Measurements from ENCODE around the gene TMTC2. TPM values are rescaled to one million over a fixed set of nuclear protein-coding genes. Genes with fewer than 3 reads are reported as not detected.

The TMTC2 gene
- total and polyA plus RNA-seq, 2 donors (not counting 3 experiments of a cell fraction or from before 2014, with no cell fraction given), result 4.1 to 7.8 TPM

DNA sequence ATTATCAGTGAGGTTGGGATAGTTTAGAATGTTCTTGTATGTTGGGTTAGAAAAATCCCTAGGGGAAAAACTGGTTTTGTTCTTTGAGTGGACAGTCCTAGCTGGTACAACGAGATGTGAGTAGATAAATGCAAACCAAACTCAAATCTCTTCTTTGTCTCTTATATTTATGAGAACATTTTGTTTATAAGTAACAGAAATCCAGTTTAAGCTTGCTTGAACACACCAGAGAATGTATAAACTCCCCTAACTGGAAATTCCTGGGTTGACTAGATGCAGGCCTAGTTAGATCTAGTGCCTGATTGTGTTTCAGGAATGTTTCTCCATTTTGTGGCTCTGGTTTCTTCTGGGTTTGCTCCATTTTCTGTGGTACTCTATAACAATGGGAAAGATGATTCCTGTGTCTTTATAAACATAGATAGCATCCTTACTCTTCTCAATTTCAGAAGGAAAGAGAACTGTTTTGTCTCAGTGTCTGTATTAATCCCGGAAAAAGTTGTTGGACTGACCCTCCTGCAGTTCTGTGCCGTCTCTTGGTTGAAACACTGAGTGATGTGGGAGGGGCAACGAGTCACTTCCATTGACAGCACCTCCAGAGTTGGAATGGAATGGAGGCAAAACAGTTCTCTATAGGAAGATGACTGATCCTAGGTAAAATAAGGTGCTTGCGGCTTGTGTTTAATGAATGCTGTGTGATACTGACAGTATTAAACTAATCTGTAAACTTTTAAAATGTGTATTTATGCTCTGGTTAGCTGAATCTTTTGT, 244.8 kb downstream of the TMTC2 start:
- H3K79me2 ChIP-seq (ENCODE audit: control insufficient read depth, insufficient read depth, low read length), result no peaks in the 10 kb centered on the region
- H2AFZ ChIP-seq (ENCODE audit: low read depth, low read length), result peak overlapping the region; percentile 29
- H3K27ac ChIP-seq (ENCODE audit: insufficient read depth, low read depth, low read length), result no peak overlapping the region
- ChIA-PET CTCF (no interaction called here), POLR2A (no interaction called here)
- H3K36me3 ChIP-seq (ENCODE audit: control insufficient read depth in 2 of 2, extremely low read depth in 1 of 2, insufficient read depth in 2 of 2, low read length in 2 of 2), result no peaks in the 10 kb centered on the region
- no peaks in the 10 kb centered on the region for H3K4me1 ChIP-seq (ENCODE audit: control insufficient read depth, extremely low read depth, insufficient read depth, low read length)
- intact Hi-C loops (cut with micrococcal nuclease) (no loop called here), dilution Hi-C loops (cut with MboI; ENCODE audit: extremely low pct_ligation_motif_present, low sequenced_read_pairs) (no loop called here)
- no peak for TF ChIP-seq MYC (IDR thresholded peaks at IDR 0.05; ENCODE audit: low read depth, low read length)
- TF ChIP-seq FOS (IDR thresholded peaks at IDR 0.05; ENCODE audit: borderline replicate concordance, insufficient read depth, low read length), result no peak
- TF ChIP-seq GATA2 (IDR thresholded peaks at IDR 0.05; ENCODE audit: insufficient read depth, insufficient read length, low read depth, low read length), result no peak
- TF ChIP-seq, protein P1, sequence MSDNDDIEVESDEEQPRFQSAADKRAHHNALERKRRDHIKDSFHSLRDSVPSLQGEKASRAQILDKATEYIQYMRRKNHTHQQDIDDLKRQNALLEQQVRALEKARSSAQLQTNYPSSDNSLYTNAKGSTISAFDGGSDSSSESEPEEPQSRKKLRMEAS (IDR thresholded peaks at IDR 0.05; ENCODE audit: insufficient read depth, insufficient read length), result no peak
- TF ChIP-seq, protein P2, sequence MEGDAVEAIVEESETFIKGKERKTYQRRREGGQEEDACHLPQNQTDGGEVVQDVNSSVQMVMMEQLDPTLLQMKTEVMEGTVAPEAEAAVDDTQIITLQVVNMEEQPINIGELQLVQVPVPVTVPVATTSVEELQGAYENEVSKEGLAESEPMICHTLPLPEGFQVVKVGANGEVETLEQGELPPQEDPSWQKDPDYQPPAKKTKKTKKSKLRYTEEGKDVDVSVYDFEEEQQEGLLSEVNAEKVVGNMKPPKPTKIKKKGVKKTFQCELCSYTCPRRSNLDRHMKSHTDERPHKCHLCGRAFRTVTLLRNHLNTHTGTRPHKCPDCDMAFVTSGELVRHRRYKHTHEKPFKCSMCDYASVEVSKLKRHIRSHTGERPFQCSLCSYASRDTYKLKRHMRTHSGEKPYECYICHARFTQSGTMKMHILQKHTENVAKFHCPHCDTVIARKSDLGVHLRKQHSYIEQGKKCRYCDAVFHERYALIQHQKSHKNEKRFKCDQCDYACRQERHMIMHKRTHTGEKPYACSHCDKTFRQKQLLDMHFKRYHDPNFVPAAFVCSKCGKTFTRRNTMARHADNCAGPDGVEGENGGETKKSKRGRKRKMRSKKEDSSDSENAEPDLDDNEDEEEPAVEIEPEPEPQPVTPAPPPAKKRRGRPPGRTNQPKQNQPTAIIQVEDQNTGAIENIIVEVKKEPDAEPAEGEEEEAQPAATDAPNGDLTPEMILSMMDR (IDR thresholded peaks at IDR 0.05; ENCODE audit: extremely low read depth in 1 of 2, insufficient read depth in 1 of 2, low read depth in 1 of 2, low read length in 2 of 2), result no peak
- TF ChIP-seq JUN (IDR thresholded peaks at IDR 0.05; ENCODE audit: borderline replicate concordance, insufficient read depth, insufficient read length, low read depth), result no peak
- no peak for TF ChIP-seq POLR2AphosphoS5 (IDR thresholded peaks at IDR 0.05; ENCODE audit: insufficient read depth, low read depth, low read length)
- no peak for TF ChIP-seq EZH2 (IDR thresholded peaks at IDR 0.05; ENCODE audit: borderline replicate concordance, low read depth, low read length, severe bottlenecking)
- TF ChIP-seq POLR2A (IDR thresholded peaks at IDR 0.05; ENCODE audit: low read depth, low read length), result no peak
- no peaks in the 10 kb centered on the region for H3K27me3 ChIP-seq (ENCODE audit: control insufficient read depth in 2 of 2, insufficient read depth in 2 of 2, low read length in 2 of 2)
- H3K9ac ChIP-seq (replicated peaks; ENCODE audit: extremely low read depth, insufficient read depth, low read length), result no peak overlapping the region
- no TSS peak for BruUV-seq (replicated peaks)
- no peaks in the 10 kb centered on the region for H3K9me3 ChIP-seq (replicated peaks; ENCODE audit: control insufficient read depth, insufficient read depth, low read length)
- H3K4me2 ChIP-seq (ENCODE audit: insufficient read depth, low read length), result no peak overlapping the region
- peak; percentile 15 for FAIRE-seq
- no peaks in the 10 kb centered on the region for H3K9me1 ChIP-seq (replicated peaks; ENCODE audit: control insufficient read depth, extremely low read depth, insufficient read depth, low read length)
- no peaks in the 10 kb centered on the region for H4K20me1 ChIP-seq (replicated peaks; ENCODE audit: control insufficient read depth, extremely low read depth, insufficient read depth, low read length)
- H3K4me3 ChIP-seq (replicated peaks in 1 of 3; ENCODE audit: insufficient read depth in 1 of 3, low read depth in 1 of 3, low read length in 3 of 3), result no peak overlapping the region
- DNase-seq (ENCODE audit: low read depth, low spot score), result no peak
